ENCODE results near the gene MET. TPM values are rescaled to one million over a fixed set of nuclear protein-coding genes. Genes with fewer than 3 reads are reported as not detected.

Gene MET
- total and polyA plus RNA-seq, 9 donors, result 1.3 to 33.9 (median 5.8) TPM

DNA sequence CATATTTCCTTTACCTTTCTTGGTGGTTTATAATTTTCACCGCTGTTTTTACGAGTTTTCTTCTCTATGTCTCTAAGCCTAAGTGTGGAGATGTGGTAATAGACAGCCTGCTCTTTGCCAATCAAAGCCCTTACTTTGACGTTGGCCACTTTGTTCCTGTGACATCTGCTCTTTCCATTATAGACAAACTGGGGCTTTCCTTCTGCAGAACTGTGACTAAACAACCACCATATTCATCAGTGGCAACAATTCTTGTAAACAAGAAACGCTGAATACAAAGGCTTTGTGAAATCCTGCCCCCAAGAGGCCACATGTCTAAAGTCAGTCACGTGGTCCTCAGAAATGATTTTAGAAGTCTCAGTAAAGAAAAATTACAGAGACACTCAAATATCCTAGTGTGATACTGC, 130.8 kb downstream of the MET start:
- intact Hi-C loops (cut with DNase I), result loop anchor here in 3 of 4 donors (10.0 kb wide), 3 partner anchors 208 to 628 kb away; no protein-coding TSS in a partner anchor
- no peaks in the 10 kb centered on the region for H3K27me3 ChIP-seq
- no peak overlapping the region for H3K4me3 ChIP-seq
- H3K9me3 ChIP-seq, result no peaks in the 10 kb centered on the region
- no peak overlapping the region for H3K27ac ChIP-seq
- 52 to 53% (median 53%) methylated on average over 5 of the region's 5 CpGs for WGBS, 3 donors
- DNase-seq, result no peak
- no peaks in the 10 kb centered on the region for H3K36me3 ChIP-seq
- TF ChIP-seq POLR2A (IDR thresholded peaks at IDR 0.05), result no peak
- TF ChIP-seq, protein P1, sequence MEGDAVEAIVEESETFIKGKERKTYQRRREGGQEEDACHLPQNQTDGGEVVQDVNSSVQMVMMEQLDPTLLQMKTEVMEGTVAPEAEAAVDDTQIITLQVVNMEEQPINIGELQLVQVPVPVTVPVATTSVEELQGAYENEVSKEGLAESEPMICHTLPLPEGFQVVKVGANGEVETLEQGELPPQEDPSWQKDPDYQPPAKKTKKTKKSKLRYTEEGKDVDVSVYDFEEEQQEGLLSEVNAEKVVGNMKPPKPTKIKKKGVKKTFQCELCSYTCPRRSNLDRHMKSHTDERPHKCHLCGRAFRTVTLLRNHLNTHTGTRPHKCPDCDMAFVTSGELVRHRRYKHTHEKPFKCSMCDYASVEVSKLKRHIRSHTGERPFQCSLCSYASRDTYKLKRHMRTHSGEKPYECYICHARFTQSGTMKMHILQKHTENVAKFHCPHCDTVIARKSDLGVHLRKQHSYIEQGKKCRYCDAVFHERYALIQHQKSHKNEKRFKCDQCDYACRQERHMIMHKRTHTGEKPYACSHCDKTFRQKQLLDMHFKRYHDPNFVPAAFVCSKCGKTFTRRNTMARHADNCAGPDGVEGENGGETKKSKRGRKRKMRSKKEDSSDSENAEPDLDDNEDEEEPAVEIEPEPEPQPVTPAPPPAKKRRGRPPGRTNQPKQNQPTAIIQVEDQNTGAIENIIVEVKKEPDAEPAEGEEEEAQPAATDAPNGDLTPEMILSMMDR (IDR thresholded peaks at IDR 0.05), result no peak
- H3K4me1 ChIP-seq (ENCODE audit: insufficient read depth), result no peaks in the 10 kb centered on the region

DNA sequence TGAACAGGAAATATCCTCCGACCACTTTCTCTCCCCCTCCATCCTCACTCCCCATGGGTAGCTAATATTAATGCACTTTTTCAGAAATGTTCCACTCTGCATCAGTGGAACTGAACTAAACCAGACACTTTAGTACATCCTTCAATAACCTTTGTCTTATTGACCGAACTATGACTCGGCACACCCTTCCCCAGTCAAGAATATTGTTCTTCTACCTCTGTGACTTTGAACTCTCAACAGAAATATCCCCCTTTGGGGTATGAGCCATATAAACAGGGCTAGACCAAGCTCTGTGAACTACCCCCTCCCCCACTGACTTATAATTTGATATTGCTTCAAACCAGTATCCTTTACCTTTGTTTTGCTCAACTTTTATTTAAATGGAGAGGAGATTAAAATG, 132.5 kb downstream of the MET start:
- Histone ChIP-seq H3K4me3 (no peak overlapping the region), H3K9me3 (no peaks in the 10 kb centered on the region), H3K27me3 (no peaks in the 10 kb centered on the region), H3K36me3 (no peaks in the 10 kb centered on the region), H3K27ac (no peak overlapping the region), H3K4me1 (ENCODE audit: insufficient read depth) (no peaks in the 10 kb centered on the region)
- TF ChIP-seq POLR2A (IDR thresholded peaks at IDR 0.05) (no peak), EP300 (IDR thresholded peaks at IDR 0.05) (no peak)
- TF ChIP-seq, protein P1 (IDR thresholded peaks at IDR 0.05), result no peak
- intact Hi-C loops (cut with DNase I), result loop anchor here in 3 of 4 donors (10.0 kb wide), 3 partner anchors 210 to 630 kb away; no protein-coding TSS in a partner anchor
- DNase-seq, result no peak
- 89 to 92% (median 91%) methylated on average over 3 of the region's 3 CpGs for WGBS, 3 donors

DNA sequence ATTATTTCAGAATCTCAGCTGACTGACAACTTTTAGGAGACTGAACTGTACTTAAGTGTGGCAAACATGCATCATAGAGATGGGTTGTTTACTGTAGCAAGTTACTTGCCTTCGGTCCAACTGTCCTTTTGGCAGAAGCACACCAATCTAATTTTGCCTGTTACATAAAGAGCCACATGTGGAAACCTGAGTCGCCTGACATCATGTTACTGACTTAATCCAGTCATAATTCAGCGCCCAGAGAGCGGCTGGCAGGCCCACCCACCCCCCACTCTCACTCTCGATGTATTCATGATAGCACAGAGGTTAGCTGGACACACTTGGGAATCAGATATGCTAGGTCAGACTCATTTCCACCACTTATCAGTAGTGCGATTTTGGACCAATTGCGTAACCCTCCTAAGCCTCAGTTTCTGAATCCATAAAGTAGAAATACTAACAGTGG, 133.1 kb downstream of the MET start:
- intact Hi-C loops (cut with DNase I), result loop anchor here (5.0 to 10.0 kb wide), 4 partner anchors 210 to 630 kb away; no protein-coding TSS in a partner anchor
- Histone ChIP-seq H3K27me3 (no peaks in the 10 kb centered on the region), H3K36me3 (no peaks in the 10 kb centered on the region), H3K27ac (no peak overlapping the region), H3K4me3 (no peak overlapping the region), H3K4me1 (ENCODE audit: insufficient read depth) (no peaks in the 10 kb centered on the region), H3K9me3 (no peaks in the 10 kb centered on the region)
- DNase-seq, result no peak
- TF ChIP-seq EP300 (IDR thresholded peaks at IDR 0.05) (no peak), POLR2A (IDR thresholded peaks at IDR 0.05) (no peak)
- 58 to 61% (median 60%) methylated on average over 7 of the region's 7 CpGs for WGBS, 3 donors

DNA sequence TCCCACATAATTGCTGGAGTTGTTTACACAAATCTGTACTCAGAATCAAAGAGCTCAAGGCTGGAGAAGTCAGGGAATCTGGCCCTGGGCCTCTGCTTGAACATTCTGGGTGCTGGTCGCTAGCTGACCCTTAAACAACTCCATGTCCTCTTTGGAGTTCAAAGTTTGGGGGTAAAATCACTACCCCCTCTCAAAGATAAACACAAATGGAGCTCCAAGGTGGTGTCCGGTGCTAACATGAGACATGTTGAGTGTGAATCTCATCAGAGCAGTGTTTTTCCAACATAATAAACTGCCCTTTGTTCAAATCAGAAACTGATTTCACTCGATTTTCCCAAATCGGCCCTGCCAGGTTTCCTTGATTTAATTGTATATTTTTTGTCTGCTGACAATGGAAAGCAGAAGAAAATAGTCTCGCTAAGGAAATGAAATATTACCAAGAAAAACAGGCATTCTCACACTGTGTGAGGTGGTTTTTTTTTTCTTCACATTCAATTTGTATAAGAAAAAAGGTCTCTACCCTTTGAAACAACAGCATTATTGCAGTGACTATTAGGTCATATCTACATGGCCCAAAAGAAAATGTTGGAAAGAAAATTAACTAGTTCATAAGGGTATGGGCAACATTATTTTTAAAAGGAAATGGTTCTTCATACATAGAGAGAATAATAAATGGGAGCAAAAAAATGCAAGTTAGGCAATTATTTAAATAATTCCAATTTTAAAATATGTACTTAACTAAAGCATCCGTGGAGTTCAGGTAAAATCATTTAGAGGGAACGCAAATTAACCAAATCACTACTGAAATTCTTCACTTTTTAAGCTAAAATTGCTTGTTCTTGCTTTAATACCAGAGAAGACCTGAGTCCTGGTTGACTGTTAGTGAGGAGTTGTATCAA, 134.3 kb downstream of the MET start:
- WGBS, 3 donors, result 75 to 80% (median 76%) methylated on average over 7 of the region's 7 CpGs
- DNase-seq, result no peak
- no peaks in the 10 kb centered on the region for H3K36me3 ChIP-seq
- no peaks in the 10 kb centered on the region for H3K27me3 ChIP-seq
- no peak for TF ChIP-seq POLR2A (IDR thresholded peaks at IDR 0.05)
- no peak for TF ChIP-seq EP300 (IDR thresholded peaks at IDR 0.05)
- TF ChIP-seq, protein P1 (IDR thresholded peaks at IDR 0.05), result no peak
- H3K9me3 ChIP-seq, result no peaks in the 10 kb centered on the region
- intact Hi-C loops (cut with DNase I), result loop anchor here (5.0 to 10.0 kb wide), 4 partner anchors 211 to 631 kb away; no protein-coding TSS in a partner anchor
- H3K27ac ChIP-seq, result no peak overlapping the region
- H3K4me3 ChIP-seq, result no peak overlapping the region
- no peaks in the 10 kb centered on the region for H3K4me1 ChIP-seq (ENCODE audit: insufficient read depth)
